HTR-8/SVneo (cell line): Measurements from ENCODE around the gene RGS2.

ENCODE experiments used
- DNase-seq: peaks from one replicate; pipeline ENCODE4 v3.0.0; 2011; ENCODE audit warnings: low spot score, mixed read lengths; ENCODE audit not compliant: insufficient read length
- FAIRE-seq: peaks from 2 replicates; lab custom pipeline; 2011; peaks lifted over from hg19 to GRCh38; lab: Jason Lieb, UNC

The RGS2 gene

DNA sequence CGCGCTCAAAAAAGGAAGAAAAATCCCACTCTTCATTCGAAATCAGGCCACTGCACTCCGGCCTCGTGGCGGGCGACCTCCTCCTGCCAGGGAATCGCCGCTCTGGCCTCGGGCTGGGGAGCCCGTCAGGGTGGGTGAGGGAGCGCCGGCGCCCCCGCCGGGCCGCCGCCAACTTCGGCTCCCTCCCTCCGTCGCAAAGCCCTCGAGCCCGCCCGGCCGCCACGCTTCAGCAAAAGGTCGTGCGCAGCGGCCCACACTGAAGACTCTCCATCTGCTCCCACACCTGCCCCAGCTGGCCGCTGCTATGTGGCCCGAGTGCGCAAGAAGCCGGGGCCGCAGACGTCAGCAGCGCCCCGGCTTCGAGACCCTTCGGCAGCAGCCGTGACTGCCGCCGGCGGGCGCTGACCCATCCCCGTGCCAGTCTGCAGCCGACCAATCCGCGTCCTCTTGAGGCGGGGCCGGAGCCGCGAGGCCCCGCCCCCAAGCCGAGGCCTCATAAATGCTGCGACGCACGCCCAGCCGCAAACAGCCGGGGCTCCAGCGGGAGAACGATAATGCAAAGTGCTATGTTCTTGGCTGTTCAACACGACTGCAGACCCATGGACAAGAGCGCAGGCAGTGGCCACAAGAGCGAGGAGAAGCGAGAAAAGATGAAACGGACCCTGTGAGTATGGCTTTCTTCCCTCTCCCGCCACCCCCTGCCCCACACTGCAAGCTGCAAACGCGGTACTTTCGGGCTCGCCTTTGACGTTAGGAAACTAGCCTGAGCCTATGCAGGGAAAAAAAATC is at the start of gene RGS2:
TSS of gene RGS2 (plus strand) at position 522 of the 789 bp plus-strand sequence. CDS start at position 555, 33 bp downstream.
- FAIRE-seq = peak; percentile 31

GRCh38 chr1:192759104-192759503 is 49.7 kb upstream of the RGS2 start:
- peak; percentile 36 for FAIRE-seq

More for the DNA sequence above, at the start of gene RGS2:
- peak; percentile 90 for DNase-seq

DNA sequence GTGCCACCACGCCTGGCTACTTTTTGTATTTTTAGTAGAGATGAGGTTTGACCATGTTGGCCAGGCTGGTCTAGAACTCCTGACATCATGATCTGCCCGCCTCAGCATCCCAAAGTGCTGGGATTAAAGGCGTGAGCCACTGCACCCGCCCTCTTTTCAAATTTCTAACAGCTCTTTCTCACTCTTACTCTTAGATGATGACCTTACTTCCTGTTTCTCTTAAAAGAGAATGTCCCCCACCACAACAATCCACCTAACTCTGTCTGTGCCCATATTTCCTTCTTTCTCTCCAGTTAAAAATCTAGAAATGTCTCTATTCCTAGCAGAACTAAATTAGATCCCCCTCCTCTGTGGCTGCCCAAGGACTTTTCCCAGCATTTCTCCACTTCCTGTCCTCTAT is 46.6 kb upstream of the RGS2 start:
- no peak for FAIRE-seq
- DNase-seq = no peak

More at GRCh38 chr1:192759104-192759503, 49.7 kb upstream of the RGS2 start:
- DNase-seq = no peak

- FAIRE-seq (no peak), DNase-seq (no peak)
Measured at GRCh38 chr1:192763243-192763642, 45.6 kb upstream of the RGS2 start.

DNA sequence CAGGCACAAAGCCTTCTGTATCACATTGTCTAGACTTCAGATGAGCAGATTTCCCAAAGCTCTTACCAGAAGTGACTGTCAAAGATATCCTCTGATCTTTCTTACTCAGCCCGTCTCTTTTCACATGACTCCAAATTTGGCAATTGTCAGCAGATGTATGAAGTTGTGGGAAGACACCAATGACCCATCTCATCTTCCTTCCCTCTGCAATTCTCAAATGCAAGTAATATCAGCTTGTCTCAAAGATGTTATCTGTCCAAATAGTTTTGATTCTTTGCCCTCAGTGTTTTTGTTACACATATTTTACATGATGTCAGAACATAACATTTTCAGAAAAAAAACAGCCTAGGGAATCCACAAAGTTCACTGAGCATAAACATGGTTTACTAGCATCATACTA is 45.1 kb upstream of the RGS2 start:
- no peak for DNase-seq
- FAIRE-seq = no peak

GRCh38 chr1:192764675-192765074 is 44.2 kb upstream of the RGS2 start:
- FAIRE-seq (no peak), DNase-seq (no peak)

- DNase-seq (no peak), FAIRE-seq (no peak)
Measured at GRCh38 chr1:192766009-192766625, 42.7 kb upstream of the RGS2 start.

GRCh38 chr1:192766876-192767275 is 42.0 kb upstream of the RGS2 start:
- FAIRE-seq (no peak), DNase-seq (no peak)

DNA sequence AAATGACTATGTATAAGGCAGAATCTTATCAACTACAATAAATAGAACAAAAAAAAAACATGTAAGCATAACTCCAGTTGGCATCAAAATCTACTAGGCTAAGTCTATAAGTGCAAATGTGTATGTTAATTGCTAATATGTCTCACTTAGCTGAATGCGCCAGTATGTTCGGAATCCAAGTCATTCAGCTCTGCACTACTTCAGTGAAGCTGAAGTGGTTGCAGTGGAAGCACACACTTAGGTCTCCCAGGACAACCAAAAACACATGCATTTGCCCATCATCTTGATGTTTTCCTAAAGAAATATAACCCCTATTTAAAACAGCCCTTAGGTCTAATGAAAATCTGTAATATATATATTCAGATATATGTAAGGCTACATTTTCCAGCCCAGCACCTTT is 41.0 kb upstream of the RGS2 start:
- DNase-seq (no peak), FAIRE-seq (no peak)

DNA sequence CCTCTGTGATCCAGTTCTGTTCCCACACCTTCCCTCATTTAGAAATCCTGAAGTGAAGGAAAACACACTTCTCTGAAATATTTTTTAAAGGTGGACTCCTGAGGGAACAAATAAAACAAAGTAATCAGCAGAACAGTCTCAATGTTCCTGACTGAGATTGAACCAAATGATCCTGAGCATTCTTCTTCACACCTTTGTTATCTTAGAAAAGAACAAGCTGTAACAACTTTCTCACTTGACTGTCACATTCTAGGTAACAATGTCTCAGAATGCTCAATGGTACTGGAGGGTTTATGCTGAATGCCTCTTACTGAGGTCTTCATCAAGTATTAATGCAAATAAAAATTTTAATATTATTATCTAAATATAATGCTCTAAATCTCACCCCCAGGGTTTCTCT is 40.4 kb upstream of the RGS2 start:
- DNase-seq (no peak), FAIRE-seq (no peak)

- DNase-seq (no peak), FAIRE-seq (no peak)
Measured at GRCh38 chr1:192771341-192771740, 37.5 kb upstream of the RGS2 start.

DNA sequence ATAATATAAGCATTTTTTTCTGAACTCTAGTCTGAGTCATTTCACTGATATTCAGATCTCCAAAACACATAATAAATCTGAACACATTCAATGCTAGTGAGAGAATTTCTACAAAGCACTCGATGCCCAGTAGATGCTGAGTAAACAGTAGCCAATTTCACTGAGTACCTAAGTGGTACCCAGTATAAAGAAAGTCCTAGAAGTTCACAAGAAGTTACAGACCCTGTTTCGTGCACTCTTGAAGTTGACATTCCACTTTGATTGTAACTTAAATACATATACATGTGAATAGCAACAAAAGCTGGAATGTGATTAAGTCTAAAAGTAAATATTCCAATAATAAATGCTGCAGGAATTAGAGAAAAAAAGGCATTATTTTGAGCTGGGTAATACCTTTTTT is 33.2 kb upstream of the RGS2 start:
- FAIRE-seq (no peak), DNase-seq (no peak)

GRCh38 chr1:192776206-192776605 is 32.6 kb upstream of the RGS2 start:
- DNase-seq (no peak), FAIRE-seq (no peak)

GRCh38 chr1:192776998-192777397 is 31.8 kb upstream of the RGS2 start:
- FAIRE-seq (no peak), DNase-seq (no peak)

DNA sequence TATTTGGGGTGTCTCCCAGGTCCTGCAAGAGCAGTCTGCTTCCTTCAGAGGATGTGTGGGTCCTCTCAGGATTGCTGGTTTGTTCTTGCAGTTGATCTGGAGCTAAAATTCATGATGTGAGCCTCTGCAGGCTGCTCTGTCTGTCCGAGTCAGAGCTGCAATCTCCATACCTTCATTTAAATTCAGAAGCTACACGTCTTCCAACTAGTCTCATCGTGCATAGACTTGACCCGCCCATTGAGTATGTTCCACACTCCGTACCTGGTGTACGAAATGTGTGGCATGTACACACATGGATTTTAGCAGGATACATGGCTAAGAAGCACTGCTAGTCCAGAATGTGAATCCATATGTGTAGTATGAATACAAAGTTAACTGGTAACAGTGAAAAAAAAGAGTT is 25.0 kb upstream of the RGS2 start:
- FAIRE-seq (no peak), DNase-seq (no peak)

DNA sequence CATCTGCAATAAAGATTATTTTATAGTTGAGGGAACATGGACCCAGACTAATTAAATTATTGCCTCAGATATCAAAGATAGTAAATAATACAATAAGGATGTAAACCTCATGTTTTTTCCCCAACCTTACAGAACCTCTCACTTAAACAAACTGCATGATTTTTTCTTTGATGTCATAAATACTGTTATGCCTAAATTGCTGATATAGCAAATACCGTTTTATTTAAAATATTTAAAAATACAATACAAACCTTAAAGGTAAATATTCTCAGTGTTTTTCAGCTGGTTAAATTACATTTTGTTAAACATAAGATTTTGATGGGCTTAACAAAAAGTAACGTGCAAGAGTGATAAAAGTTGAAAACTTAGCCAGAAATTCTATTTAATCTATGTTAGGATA is 24.4 kb upstream of the RGS2 start:
- FAIRE-seq (no peak), DNase-seq (no peak)

DNA sequence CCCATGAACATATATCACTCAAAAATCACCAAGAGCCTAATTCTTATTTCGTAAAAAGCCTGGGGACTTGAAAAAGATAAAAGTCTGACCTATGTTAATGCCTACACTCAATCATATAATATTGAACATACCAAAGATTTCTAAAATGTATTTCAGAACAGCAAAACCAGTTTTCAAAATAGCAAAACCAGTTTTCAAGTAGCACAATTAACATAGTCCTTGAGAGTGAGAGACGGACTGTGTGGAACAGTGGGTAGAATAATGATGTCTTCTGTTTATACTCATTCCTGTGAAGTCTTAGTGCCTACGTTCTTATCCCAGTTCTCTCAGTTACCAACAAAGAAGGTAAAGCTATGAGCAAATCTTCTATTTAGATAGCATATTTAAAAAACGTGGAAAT is 22.3 kb upstream of the RGS2 start:
- no peak for DNase-seq
- no peak for FAIRE-seq

DNA sequence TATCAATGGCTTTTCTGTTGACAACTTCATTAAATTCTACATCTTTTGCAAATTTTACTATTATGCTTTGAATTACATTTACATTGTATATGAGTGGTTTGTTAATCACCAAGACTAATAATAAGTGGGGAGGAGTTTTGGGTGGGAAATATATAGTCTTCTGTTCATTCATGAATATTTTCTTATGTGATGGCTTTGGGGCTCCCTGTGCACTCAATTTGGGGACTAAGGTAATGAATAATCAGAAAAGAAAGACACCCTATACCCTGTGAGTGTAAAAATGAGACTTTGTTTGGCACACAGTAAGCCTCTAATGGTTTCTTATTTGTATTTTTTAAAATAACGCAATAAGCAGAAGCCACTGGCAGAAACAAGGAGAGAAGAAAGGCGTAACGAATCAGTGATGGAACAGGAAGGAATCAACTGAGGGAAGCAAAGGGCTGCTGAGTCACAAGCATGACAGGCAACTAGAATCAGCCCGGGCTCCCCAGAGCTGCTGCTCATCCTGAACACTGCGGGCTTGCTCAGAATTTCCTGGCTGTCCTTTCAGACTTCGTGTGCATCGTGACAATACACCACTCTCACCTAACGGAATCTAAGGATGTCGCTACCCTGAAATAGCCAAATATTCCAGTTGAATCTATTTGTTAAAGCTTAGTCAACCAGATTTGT is 20.8 kb upstream of the RGS2 start:
- FAIRE-seq (no peak), DNase-seq (peak; percentile 33)

GRCh38 chr1:192789871-192790270 is 19.0 kb upstream of the RGS2 start:
- DNase-seq = no peak
- no peak for FAIRE-seq

DNA sequence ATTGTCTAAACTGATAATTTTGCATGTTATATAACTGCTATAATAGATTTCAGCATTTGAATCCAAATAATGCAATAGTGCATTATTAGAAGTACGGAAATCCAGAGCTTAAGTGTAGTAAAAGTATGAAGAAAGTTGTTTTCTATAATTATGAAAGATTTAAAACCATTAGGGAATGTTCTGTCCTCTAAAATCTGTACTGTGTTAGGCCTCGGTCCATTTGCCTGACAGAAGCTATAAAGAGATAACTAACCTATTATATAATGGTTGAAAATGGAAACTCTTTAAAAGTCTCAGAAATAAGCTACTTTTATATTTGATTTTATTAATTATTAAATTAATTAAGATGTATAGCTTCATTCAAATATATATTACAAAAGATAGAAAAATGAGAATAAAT is 16.2 kb upstream of the RGS2 start:
- FAIRE-seq = no peak
- DNase-seq = no peak
